UCSD-AML1 (cell line): ENCODE measurements around the gene EXOC6B.

Experiments used
- DNase-seq: peaks from one replicate; lab custom pipeline; 2025; ENCODE audit not compliant: unreplicated experiment; lab: John Stamatoyannopoulos, UW

EXOC6B gene

DNA sequence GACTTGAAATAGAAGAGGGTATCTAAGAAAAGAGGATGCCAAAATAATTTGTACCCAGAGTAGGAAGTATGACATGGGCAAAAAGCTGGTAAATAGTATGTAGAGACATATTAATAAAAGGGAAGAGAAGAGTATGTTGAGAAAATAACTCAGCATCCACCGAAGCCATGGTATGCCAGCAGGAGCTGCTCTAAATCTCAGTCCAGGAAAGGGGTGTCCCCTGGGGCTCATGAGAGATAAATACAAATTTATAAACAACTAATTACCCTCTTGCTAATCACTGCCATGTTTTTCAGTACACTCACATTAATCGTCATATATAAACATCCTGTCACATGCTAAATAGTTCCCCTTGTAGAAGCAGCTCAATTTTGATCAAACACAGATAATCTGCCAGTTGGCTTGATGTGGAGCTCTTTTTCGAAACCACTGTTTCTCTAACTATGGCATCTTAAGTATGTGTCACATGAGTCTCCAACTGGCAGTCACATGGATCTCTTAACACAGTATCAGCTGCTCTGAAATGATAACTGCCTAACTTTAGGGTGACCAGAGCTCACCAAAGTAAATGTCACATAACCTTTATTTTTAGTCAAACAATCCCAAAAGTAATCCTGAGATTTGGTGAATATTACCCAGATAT, 31.9 kb downstream of the EXOC6B start:
- no peak for DNase-seq

DNA sequence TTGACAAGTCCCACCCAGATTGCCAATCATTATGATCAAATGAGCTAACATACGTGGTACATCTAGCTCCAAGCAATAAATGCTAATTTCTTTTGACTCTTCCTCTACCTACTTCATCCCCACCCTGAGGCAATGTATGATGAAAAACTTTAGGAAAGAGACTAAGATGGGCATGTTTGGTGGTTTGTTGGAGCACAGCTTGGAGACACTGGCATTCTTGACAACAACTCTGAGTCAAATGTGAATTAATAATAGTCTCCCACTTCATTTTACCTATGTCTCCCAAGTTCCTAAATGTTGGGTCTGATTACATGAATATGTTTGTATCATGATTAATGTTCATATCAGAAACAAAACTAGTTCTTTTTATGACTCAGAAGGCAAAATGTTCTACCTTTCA, 36.6 kb downstream of the EXOC6B start:
- no peak for DNase-seq

DNA sequence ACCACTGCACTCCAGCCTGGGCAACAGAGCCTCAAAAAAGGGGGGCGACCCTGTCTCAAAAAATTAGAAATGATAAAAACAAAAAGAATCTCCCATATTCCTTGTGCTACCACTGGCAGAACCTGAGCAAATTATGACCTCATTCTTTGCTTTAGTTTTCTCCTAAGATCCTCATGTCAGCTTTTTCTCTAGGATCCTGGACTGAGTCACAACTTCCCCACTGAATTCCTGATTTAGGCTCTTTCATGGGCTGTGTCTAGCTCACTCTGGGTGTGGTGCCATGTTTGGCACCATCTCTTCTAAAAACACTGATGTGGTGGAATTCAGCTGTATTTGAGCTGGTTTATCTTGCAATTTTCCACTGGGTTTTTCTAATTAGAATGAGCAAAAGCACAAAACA, 37.1 kb downstream of the EXOC6B start:
- DNase-seq: no peak

DNA sequence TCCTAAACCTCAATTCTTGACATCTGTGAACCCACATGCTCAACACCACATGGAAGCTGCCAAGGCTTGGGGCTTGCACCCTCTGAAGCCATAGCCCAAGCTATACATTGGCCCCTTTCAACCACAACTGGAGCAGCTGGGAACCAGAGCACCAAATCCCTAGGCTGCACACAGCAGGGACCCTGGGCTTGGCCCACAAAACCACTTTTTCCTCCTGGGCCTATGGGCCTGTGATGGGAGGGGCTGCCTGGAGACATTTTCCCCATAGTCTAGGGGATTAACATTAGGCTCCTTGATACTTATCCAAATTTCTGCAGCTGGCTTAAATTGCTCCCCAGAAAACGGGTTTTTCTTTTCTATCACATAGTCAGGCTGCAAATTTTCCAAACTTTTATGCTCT, 40.3 kb downstream of the EXOC6B start:
- no peak for DNase-seq

GRCh38 chr2:72782520-72782919, 43.3 kb downstream of the EXOC6B start:
- no peak for DNase-seq

DNA sequence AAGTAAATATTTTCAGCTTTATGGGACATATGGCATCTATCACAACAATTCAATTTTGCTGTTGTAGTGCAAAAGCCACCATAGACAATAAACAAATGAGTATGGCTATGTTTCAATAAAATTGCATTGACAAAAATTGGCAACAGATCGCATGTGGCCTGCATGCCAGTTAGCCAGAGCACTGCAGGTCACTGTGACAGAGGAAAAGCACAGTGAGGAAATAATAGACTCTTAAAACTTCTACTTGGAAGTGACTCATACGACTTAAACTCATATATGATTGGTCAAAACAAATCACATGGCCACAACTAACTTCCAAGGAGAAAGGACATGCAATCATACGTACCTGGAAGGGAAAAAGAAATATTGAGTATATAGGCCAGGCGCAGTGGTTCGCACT, 44.4 kb downstream of the EXOC6B start:
- DNase-seq: no peak

GRCh38 chr2:72780477-72780876, 45.4 kb downstream of the EXOC6B start:
- no peak for DNase-seq

DNA sequence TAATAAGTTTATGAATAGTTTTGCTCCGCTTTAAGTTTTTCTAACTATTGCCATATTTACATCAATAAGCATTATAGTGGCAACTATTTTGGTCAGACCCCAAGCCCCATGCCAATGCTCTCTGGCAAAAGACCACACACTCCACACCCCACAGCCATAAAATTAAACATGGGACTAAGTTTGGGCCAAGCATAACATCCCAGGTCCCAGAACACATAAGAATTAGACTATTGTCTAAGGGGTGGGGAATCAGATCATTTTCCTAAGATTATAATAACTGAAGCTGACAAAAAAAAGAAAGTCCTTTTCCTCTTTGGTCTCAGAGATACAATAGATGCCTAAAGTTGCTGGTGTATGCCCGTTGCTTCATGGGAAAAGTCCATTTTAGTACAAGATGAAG, 46.3 kb downstream of the EXOC6B start:
- DNase-seq: no peak

DNA sequence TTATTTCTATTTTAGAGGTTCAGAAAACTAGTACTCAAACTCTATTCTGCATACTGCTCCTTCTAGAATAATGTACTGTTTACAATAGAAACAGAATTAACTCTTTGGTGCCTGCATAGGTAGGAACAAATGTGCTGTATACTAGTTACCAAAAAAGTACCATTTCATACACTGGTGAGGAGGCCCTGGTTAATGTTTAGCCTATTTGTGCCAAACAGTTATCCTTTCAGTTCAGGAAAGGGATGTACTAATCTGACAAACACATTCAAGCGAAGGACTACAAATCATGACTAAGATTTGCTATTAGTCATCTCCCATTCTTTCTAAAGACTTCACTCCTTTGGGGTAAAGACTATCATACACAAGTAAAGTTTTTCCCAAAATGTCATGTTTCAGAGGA, 47.4 kb downstream of the EXOC6B start:
- DNase-seq: no peak

GRCh38 chr2:72770879-72771461, 54.9 kb downstream of the EXOC6B start:
- no peak for DNase-seq

DNA sequence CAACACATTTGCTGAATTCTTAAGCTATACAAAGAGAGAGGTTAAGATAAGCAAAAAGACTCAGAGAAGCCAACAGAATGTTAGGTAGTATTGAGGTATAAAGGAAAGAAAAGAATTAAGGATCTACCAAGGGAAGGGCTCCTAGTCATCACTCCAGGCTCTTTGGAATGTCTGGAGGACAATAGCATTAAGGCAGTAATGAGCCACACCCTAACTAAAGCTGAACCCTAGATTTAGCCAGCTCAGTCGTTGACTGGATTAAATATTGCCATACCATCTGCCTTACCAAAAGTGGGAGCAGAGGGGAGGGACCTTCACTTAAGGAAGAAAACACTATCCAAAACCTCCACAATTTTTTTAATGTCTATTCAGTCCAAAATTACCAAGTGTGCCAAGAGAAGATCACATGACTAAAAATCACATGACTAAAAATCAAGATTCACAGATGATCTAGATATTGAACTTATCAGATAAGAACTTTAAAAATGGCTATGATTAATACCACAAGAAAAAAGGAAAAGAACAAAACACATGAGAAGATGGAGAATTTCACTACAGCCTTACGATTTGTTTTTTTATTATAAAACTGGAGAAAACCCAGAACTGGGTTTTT, 59.7 kb downstream of the EXOC6B start:
- DNase-seq: no peak

- DNase-seq: no peak
These were observed 63.6 kb downstream of the EXOC6B start for GRCh38 chr2:72762276-72762675.

GRCh38 chr2:72759755-72760154, 66.1 kb downstream of the EXOC6B start:
- no peak for DNase-seq

- DNase-seq: no peak
These were observed 68.6 kb downstream of the EXOC6B start for GRCh38 chr2:72757177-72757775.

- DNase-seq: no peak
These were observed 70.0 kb downstream of the EXOC6B start for GRCh38 chr2:72755647-72756423.

GRCh38 chr2:72754628-72755320, 71.1 kb downstream of the EXOC6B start:
- DNase-seq: no peak

GRCh38 chr2:72750977-72751639, 74.7 kb downstream of the EXOC6B start:
- no peak for DNase-seq

DNA sequence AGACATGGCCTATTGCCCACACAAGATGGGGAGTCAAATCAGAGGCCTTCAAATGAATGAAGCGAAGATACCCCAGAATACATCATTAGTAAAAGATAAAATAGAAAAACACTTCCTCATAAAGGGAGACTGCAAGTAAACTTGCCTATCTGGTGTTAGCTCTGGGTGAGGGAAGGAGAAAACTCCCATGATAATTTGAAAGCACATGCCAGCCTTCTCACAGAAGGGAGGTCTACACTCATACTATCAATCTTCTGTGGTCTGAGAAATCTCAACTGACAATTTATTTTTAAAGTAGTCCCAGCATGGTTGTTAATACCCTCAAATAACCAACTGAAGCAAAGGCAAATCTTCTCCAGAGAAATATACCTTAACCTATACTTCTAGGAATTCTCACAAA, 75.4 kb downstream of the EXOC6B start:
- no peak for DNase-seq

- DNase-seq: no peak
These were observed 78.5 kb downstream of the EXOC6B start for GRCh38 chr2:72747344-72747743.

DNA sequence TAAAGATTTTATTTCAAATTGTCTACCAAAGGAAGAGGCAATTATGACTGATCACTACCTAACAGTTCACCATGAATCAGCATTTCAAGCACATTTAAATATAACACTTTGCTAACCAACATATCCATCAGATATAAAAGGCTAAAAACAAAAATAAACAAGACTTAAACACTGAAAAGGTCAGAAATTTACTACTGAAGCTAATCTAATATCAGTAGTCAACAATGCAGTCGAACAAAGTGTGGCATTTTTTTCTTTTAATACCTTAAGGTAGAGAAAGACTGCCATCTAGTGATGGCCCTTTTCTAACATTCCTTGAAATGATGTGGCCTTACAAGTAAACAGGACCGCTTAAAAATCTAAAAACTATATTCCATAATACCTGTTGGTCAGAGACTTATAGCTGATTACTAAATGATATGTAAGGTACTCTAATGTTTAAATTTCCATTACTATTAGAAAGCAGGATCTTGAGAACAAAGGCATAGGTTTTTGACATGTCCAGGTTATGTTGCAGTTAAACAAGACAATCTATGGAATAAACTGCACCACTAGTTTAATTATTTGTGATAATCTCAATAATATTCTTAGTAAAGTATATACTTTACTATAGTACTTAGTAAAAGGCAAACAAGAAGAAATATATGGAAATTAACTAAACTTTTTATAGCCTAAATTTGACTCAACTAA, 80.0 kb downstream of the EXOC6B start:
- no peak for DNase-seq
